PFSK-1 (cell line): ENCODE data around the gene DOCK10.

ENCODE experiments used
- FOXP2 ChIP-seq: optimal IDR thresholded peaks from 2 replicates; pipeline ENCODE3; 2011; ENCODE audit warnings: borderline replicate concordance, control low read depth, inconsistent platforms; ENCODE audit not compliant: insufficient read depth; ENCODE audit errors: extremely low read length, extremely low read depth
- POLR2AphosphoS5 ChIP-seq: IDR thresholded peaks from 2 replicates; pipeline ENCODE4 v1.6.1; 2012; ENCODE audit warnings: low read depth, mild to moderate bottlenecking, control low read depth, low read length, moderate library complexity
- REST ChIP-seq, 2 experiments: IDR thresholded peaks; 2 replicates each; pipeline versions ENCODE4 v1.6.1 to v1.8.0; 2011 to 2012; ENCODE audit warnings: low read depth in 2 of 2, low read length in 2 of 2, control low read depth in 1 of 2, inconsistent platforms in 1 of 2, mild to moderate bottlenecking in 1 of 2, moderate library complexity in 1 of 2; ENCODE audit not compliant: insufficient read depth in 1 of 2
- SIN3A ChIP-seq: IDR thresholded peaks from 2 replicates; pipeline ENCODE4 v1.6.1; 2012; ENCODE audit warnings: mild to moderate bottlenecking, low read length, moderate library complexity, borderline replicate concordance; ENCODE audit not compliant: insufficient read depth
- TAF1 ChIP-seq: IDR thresholded peaks from 2 replicates; pipeline ENCODE4 v1.6.1; 2012; ENCODE audit warnings: low read length, control low read depth, borderline replicate concordance; ENCODE audit not compliant: insufficient read depth

Gene DOCK10

DNA sequence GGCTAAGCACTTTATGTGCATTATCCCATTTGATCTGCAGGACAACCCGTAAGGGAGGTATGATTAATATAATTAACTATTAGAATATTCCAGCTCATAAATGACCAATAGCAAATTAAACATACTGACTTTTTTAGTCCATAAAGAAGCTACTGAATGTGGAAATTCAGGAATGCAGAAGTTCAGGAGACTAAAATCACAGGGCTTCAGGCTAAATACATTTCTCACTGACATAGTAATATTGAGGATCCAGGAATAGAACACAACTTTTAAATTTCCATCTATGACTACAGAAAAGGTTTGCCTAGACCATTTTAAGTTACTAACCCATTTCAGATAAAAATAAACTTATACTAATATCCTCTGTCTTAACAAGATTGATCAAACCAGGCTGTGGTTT is 228.7 kb downstream of the DOCK10 start:
- TF ChIP-seq SIN3A (no peak), TAF1 (no peak), FOXP2 (no peak), REST (IDR thresholded peaks at IDR 0.05; ENCODE audit: insufficient read depth in 1 of 2, low read depth in 2 of 2, low read length in 2 of 2) (no peak), POLR2AphosphoS5 (no peak)

DNA sequence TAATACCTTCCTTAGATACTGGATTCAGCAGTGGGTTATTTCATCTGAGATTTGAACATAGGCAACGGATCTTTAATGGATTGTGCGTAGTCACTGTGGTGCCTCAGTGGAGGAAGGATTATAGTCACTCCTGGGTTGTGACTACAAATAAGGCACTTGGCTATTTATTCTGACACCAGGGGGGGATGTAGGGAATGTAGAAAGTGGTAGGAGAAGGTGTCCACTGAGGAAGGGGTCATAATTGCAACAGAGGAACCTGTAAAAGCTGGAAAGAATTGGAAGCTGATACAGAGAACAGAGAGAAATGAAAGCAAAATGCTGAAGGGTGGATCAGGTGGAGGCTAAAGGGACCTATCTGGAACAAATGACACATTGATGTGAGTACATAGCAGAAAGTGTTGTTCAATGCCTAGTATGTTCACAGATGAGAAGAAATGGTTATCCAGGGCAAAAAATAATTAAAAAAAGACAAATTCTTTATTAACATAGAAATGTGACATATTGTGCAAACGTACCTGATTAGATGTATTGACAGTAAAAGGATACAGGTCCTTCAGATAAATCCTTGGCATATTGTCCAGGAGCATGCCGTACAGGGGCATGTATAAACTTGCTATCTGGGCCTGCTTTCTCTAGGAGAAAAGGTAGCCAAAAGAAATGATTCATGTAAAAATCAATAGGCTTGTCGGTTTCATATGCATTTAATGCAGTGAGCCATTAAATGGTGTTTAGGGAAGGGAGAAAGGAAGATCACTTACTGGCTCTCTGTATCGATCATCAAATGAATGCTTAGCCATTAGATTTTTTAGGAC is 234.9 kb downstream of the DOCK10 start:
- TF ChIP-seq TAF1 (no peak), SIN3A (no peak), FOXP2 (no peak), REST (IDR thresholded peaks at IDR 0.05; ENCODE audit: insufficient read depth in 1 of 2, low read depth in 2 of 2, low read length in 2 of 2) (no peak), POLR2AphosphoS5 (no peak)

- TF ChIP-seq REST (IDR thresholded peaks at IDR 0.05; ENCODE audit: insufficient read depth in 1 of 2, low read depth in 2 of 2, low read length in 2 of 2): no peak
- TF ChIP-seq FOXP2: no peak
- TF ChIP-seq SIN3A: no peak
- no peak for TF ChIP-seq POLR2AphosphoS5
- no peak for TF ChIP-seq TAF1
Measured at GRCh38 chr2:224803930-224804329, 238.3 kb downstream of the DOCK10 start.

- TF ChIP-seq REST (IDR thresholded peaks at IDR 0.05; ENCODE audit: insufficient read depth in 1 of 2, low read depth in 2 of 2, low read length in 2 of 2) (no peak), TAF1 (no peak), SIN3A (no peak), POLR2AphosphoS5 (no peak), FOXP2 (no peak)
Measured at GRCh38 chr2:224802407-224802806, 239.9 kb downstream of the DOCK10 start.

DNA sequence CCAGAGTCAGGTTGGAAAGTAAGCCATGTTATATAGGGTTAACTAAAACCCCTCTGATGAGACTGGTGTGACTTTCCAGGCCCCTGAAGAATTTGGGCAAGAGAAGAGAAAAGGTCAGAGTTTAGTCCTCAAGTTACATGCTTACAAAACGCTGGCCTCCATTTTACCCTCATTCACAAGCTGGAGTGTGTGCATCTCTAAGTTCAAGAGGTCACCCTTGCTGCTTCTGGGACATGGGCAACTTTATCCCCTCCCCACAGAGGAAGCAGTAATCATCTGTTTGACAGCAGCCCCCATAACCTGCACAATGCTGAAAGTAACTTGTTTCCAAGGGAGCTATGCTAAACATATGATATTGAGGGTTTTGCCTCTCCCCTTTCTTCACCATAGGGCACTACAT is 240.9 kb downstream of the DOCK10 start:
- TF ChIP-seq TAF1: no peak

DNA sequence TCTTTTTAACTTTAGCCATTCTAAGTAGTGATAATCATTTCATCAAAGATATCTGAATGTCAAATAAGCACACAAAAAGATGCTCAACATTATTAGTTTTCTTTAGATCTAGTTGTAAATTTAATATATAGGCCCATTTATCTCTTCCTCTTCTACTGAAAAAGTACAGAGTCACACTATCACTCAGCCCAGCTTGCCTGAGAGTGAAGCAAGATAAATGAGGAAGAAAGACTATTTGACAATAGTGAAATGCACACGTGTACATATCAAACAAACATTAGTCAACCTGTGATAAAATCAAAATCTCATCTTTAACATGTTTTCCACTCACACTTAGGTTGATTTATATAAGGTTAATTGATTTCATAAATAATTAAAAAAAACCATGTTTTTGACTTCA is 242.6 kb downstream of the DOCK10 start:
- TF ChIP-seq FOXP2 (no peak), SIN3A (no peak)
